GM13976 (cell line): ENCODE measurements around the gene NLRC5.
A peak's percentile ranks its signal among the peaks of the same experiment; 100 is the strongest.

Experiments
- DNase-seq: peaks from one replicate; pipeline ENCODE4 v3.0.0; 2012; ENCODE audit warnings: low spot score
- in situ Hi-C: fragments of 300-500 bp; cut with MboI; formaldehyde crosslinking; loops from one replicate; pipeline ENCODE4 v1.12.0; 2022; ENCODE audit warnings: low sequenced_read_pairs, mixed read lengths, inconsistent platforms; ENCODE audit not compliant: unreplicated experiment
- TF ChIP-seq, protein P1 (sequence below): IDR thresholded peaks from 2 replicates; pipeline ENCODE4 v1.5.1; 2012; ENCODE audit warnings: borderline replicate concordance, mild to moderate bottlenecking; ENCODE audit not compliant: insufficient read depth; ENCODE audit errors: extremely low read depth, missing control alignments, control extremely low read depth

NLRC5 gene, protein sequence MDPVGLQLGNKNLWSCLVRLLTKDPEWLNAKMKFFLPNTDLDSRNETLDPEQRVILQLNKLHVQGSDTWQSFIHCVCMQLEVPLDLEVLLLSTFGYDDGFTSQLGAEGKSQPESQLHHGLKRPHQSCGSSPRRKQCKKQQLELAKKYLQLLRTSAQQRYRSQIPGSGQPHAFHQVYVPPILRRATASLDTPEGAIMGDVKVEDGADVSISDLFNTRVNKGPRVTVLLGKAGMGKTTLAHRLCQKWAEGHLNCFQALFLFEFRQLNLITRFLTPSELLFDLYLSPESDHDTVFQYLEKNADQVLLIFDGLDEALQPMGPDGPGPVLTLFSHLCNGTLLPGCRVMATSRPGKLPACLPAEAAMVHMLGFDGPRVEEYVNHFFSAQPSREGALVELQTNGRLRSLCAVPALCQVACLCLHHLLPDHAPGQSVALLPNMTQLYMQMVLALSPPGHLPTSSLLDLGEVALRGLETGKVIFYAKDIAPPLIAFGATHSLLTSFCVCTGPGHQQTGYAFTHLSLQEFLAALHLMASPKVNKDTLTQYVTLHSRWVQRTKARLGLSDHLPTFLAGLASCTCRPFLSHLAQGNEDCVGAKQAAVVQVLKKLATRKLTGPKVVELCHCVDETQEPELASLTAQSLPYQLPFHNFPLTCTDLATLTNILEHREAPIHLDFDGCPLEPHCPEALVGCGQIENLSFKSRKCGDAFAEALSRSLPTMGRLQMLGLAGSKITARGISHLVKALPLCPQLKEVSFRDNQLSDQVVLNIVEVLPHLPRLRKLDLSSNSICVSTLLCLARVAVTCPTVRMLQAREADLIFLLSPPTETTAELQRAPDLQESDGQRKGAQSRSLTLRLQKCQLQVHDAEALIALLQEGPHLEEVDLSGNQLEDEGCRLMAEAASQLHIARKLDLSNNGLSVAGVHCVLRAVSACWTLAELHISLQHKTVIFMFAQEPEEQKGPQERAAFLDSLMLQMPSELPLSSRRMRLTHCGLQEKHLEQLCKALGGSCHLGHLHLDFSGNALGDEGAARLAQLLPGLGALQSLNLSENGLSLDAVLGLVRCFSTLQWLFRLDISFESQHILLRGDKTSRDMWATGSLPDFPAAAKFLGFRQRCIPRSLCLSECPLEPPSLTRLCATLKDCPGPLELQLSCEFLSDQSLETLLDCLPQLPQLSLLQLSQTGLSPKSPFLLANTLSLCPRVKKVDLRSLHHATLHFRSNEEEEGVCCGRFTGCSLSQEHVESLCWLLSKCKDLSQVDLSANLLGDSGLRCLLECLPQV (N-terminal part only)

DNA sequence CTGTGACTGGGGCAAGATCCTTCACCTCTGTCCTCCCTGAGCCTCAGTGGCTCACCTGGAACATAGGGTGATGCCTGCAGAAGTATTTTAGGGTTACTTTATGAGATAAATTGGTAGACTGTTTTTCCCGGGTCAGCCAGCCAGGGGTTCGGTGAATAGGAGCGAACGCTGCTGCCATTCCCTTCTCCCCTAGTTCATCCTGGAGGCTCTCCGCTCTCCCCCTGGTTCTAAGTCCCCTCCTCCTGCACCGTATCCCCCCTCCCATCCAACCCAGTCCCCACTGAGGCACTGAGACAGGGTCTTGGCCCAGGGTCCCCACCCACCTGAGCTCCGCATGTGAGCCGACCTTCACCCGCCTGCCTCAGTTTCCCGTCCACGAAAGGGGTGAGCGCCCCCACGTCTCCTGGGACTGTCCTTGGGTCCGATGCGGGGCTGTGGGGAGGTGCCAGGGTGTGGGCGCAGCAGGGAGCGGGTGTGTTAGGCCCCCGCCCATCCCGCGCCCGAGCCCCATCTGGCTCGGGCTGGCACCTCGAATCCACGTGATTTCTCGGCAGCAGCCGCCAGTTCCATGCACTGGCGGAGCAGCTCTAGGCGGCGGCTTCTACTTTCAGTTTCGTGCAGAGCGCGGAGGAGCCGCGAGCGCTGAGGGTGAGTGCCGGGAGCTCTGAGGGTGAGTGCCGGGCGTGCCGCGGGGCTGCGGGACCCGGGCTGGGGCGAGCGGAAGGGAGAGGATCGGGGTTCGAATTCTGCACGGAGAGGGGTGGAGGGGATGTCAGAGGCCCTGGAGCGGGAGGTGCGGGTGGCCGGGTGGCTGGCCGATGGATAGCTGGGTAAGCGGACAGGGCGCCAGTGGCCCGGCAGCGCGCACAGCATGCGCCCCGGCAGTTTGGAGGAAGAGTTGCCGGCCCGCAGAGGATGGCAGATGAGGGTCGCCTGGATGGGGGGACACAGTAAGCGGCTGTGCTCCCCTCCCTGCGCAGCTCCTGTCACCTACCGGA is at the start of gene NLRC5:
Gene NLRC5 (plus strand): TSS at position 610 of the 998 bp plus-strand sequence. CDS start 31,156 bp downstream, outside the sequence.
- TF ChIP-seq, protein P1, sequence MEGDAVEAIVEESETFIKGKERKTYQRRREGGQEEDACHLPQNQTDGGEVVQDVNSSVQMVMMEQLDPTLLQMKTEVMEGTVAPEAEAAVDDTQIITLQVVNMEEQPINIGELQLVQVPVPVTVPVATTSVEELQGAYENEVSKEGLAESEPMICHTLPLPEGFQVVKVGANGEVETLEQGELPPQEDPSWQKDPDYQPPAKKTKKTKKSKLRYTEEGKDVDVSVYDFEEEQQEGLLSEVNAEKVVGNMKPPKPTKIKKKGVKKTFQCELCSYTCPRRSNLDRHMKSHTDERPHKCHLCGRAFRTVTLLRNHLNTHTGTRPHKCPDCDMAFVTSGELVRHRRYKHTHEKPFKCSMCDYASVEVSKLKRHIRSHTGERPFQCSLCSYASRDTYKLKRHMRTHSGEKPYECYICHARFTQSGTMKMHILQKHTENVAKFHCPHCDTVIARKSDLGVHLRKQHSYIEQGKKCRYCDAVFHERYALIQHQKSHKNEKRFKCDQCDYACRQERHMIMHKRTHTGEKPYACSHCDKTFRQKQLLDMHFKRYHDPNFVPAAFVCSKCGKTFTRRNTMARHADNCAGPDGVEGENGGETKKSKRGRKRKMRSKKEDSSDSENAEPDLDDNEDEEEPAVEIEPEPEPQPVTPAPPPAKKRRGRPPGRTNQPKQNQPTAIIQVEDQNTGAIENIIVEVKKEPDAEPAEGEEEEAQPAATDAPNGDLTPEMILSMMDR: no peak
- DNase-seq: peak; percentile 91
- in situ Hi-C loops: no loop called here

DNA sequence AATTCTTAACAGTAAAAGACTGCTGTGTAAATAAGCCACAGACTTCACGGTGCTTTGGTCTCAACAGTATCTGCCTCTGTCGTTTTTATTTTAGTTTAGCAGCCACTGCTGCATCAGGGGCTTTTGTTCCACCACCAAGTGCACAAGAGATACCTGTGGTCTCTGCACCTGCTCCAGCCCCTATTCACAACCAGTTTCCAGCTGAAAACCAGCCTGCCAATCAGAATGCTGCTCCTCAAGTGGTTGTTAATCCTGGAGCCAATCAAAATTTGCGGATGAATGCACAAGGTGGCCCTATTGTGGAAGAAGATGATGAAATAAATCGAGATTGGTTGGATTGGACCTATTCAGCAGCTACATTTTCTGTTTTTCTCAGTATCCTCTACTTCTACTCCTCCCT is 49.6 kb upstream of the NLRC5 start:
- TF ChIP-seq, protein P1: no peak
- in situ Hi-C loops: no loop called here

DNA sequence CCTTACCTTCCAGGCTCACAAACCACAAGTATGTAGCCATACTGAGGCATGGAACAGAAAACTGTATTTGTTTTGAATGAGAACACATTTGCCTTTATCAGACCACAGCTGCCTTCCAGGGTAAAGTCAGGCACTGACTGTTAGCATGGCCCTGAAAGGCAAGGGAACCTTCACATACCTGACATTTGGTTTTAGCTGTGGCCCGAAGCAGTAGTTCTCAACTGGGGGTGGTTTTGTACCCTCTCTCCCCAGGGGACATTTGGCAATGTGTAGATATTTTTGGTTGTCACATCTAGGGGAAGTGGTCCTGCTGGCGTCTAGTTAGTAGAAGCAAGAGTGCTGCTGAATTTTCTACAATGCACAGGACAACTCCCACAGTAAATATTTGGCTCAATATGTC is 48.3 kb upstream of the NLRC5 start:
- no peak for DNase-seq
- in situ Hi-C loops: no loop called here
- TF ChIP-seq, protein P1: no peak

More for the DNA sequence above, 49.6 kb upstream of the NLRC5 start:
- DNase-seq: no peak

DNA sequence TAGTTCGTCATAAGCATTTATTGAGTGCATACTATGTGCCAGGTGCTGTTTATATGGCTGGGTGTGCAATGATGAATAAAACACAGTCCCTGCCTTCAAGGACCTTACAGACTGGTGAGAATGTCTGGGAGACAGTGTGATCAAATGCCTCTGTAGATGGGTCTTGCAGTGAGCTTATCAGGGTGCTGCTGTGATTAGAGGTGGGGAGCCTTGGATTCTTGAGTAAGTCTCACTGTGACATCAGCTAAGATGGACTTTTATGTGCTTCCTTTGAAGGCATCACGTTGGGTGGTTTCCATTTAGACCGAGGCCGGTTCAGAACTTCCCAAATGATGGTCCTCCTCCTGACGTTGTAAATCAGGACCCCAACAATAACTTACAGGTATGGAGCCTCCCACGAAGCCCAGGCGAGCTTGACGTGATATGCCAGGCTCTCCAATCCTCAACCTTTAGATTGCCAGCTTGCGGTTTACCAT is 47.5 kb upstream of the NLRC5 start:
- in situ Hi-C loops: no loop called here
- TF ChIP-seq, protein P1: no peak
- no peak for DNase-seq

DNA sequence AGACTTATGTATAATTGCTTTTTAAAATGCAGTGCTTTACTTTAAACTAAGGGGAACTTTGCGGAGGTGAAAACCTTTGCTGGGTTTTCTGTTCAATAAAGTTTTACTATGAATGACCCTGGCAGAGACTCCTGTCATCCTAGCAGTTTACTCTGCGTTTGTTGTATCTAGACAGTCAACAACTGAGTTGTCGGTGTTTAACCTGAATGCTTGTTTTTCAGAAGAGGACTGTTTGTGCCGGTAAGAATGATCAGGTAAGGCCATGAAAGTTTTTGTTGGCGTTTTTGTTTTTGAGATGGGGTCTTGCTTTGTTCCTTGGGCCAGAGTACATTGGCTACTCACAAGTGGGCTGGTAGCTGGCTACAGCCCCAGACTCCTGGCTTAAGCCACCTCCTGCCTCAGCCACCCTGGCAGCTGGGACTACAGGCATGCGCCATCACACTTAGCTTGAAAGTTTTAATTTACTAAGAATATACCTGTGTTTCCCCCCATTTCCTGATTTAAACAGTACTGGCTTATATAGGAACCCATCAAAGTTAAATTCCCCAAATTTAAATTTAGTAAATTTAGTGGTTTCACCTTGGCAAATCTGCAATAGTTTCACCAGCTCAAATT is 45.5 kb upstream of the NLRC5 start:
- DNase-seq: no peak
- in situ Hi-C loops: no loop called here
- TF ChIP-seq, protein P1: no peak
